Measurements from ENCODE around the gene ZFAND6.

- no peak for TF ChIP-seq TAF1 (IDR thresholded peaks at IDR 0.05; ENCODE audit: low read depth, low read length)
- no peak for TF ChIP-seq POLR2AphosphoS5 (IDR thresholded peaks at IDR 0.05; ENCODE audit: low read depth, low read length)
- no peak for TF ChIP-seq POLR2A (IDR thresholded peaks at IDR 0.05; ENCODE audit: low read depth, low read length)
- no peak for TF ChIP-seq SPI1 (IDR thresholded peaks at IDR 0.05; ENCODE audit: low read depth, low read length)
These were observed 79.5 kb downstream of the ZFAND6 start for GRCh38 chr15:80138961-80139360.
